Gastroesophageal sphincter (tissue), 4 donors: ENCODE data around the gene MYO9A. TPM values are rescaled to one million over a fixed set of nuclear protein-coding genes. Genes with fewer than 3 reads are reported as not detected.

ENCODE experiments used
- ATAC-seq: fragments of 150-250 bp; one replicate; pipeline ENCODE4 v1.9.1; 2016; ENCODE audit warnings: mild to moderate bottlenecking, moderate library complexity
- H3K27ac ChIP-seq, 4 donors: fragments of 200-600 bp; sonication (generic) in 3 of 4; 1 replicate in 3 of 4; 2 replicates in 1 of 4; pipeline ENCODE4 v1.5.1; 2016 to 2019
- H3K27me3 ChIP-seq: fragments of 200-600 bp; sonication (generic); one replicate; pipeline ENCODE4 v1.5.1; 2019
- H3K36me3 ChIP-seq, 2 donors: fragments of 200-600 bp; sonication (generic); one replicate each; pipeline ENCODE4 v1.5.1; 2019; ENCODE audit warnings: control low read depth in 1 of 2
- H3K4me1 ChIP-seq, 3 donors: fragments of 200-600 bp; sonication (generic); 1 replicate in 2 of 3; 2 replicates in 1 of 3; pipeline ENCODE4 v1.5.1; 2016 to 2019; ENCODE audit warnings: control low read depth in 2 of 3
- H3K4me3 ChIP-seq, 2 donors: fragments of 200-600 bp; sonication (generic); one replicate each; pipeline ENCODE4 v1.5.1; 2019; ENCODE audit warnings: mild to moderate bottlenecking in 1 of 2, moderate library complexity in 1 of 2
- H3K9me3 ChIP-seq, 3 donors: fragments of 200-600 bp; sonication (generic); one replicate each; pipeline ENCODE4 v1.5.1; 2017 to 2019; ENCODE audit warnings: control low read depth in 2 of 3
- EP300 ChIP-seq: sonication (generic); formaldehyde crosslinking; IDR thresholded peaks from one replicate; pipeline ENCODE4 v1.6.1; 2017; ENCODE audit warnings: antibody characterized with exemption, mild to moderate bottlenecking
- POLR2A ChIP-seq, 2 donors: fragments of 450-650 bp; IDR thresholded peaks; one replicate each; pipeline ENCODE4 v1.6.1; 2017; ENCODE audit warnings: antibody characterized with exemption in 2 of 2, mild to moderate bottlenecking in 2 of 2, moderate library complexity in 1 of 2
- POLR2AphosphoS5 ChIP-seq: sonication (generic); formaldehyde crosslinking; IDR thresholded peaks from one replicate; pipeline ENCODE4 v1.6.1; 2017; ENCODE audit warnings: antibody characterized with exemption
- WGBS, 2 donors: methylation state at CpG; one replicate each; pipeline ENCODE4 v1.1.5; 2018; ENCODE audit warnings: low coverage in 1 of 2; 5-methylcytosine and 5-hydroxymethylcytosine counted together
- total RNA-seq, 4 donors: library from RNA; depleted of rRNA; stranded (reverse); fragments of >200 nt; gene quantifications; one replicate each; pipeline ENCODE4 v1.1.0, GENCODE V29; 2016
- TF ChIP-seq, protein P1 (sequence below), 4 experiments: fragments of 200-600 bp in 2 of 4; fragments of 450-650 bp in 2 of 4; sonication (generic) in 1 of 4; IDR thresholded peaks; one replicate each; pipeline ENCODE4 v1.5.1; 2017 to 2019; ENCODE audit warnings: antibody characterized with exemption in 4 of 4, mild to moderate bottlenecking in 2 of 4, moderate library complexity in 2 of 4

The MYO9A gene
- total RNA-seq, 4 donors from 2014 or later: 74.5 to 118 (median 108) TPM

GRCh38 chr15:71844916-71845315 is 273.0 kb downstream of the MYO9A start:
- peaks cover 0 to 94% of the 10 kb centered on the region in 2 donors for H3K36me3 ChIP-seq
- no peaks in the 10 kb centered on the region for H3K4me1 ChIP-seq
- no peak overlapping the region for H3K4me3 ChIP-seq
- no peak overlapping the region for H3K27ac ChIP-seq
- no peak for ATAC-seq
- TF ChIP-seq EP300 (no peak), POLR2A (IDR thresholded peaks at IDR 0.05) (no peak), POLR2AphosphoS5 (no peak)
- TF ChIP-seq, protein P1, sequence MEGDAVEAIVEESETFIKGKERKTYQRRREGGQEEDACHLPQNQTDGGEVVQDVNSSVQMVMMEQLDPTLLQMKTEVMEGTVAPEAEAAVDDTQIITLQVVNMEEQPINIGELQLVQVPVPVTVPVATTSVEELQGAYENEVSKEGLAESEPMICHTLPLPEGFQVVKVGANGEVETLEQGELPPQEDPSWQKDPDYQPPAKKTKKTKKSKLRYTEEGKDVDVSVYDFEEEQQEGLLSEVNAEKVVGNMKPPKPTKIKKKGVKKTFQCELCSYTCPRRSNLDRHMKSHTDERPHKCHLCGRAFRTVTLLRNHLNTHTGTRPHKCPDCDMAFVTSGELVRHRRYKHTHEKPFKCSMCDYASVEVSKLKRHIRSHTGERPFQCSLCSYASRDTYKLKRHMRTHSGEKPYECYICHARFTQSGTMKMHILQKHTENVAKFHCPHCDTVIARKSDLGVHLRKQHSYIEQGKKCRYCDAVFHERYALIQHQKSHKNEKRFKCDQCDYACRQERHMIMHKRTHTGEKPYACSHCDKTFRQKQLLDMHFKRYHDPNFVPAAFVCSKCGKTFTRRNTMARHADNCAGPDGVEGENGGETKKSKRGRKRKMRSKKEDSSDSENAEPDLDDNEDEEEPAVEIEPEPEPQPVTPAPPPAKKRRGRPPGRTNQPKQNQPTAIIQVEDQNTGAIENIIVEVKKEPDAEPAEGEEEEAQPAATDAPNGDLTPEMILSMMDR (IDR thresholded peaks at IDR 0.05): no peak
- H3K27me3 ChIP-seq: no peaks in the 10 kb centered on the region
- H3K9me3 ChIP-seq: no peaks in the 10 kb centered on the region
- WGBS, 2 donors: 74 to 84% methylated on average over 2 of the region's 2 CpGs

DNA sequence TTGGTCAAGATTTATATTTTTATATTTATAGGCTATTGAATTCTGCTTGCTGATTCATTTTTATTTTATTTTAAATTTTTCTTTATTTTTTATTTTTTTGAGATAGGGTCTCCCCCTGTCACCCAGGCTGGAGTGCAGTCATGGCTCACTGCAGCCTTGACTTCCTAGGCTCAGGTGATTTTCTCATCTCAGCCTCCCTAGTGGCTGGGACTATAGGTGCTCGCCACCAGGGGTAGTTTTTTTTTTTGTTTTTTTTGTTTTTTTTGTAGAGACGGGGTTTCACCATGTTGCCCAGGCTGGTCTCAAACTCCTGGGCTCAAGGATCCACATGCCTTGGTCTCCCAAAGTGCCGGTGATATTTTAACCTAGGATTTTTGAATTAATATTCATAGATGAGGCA is 276.4 kb downstream of the MYO9A start:
- Histone ChIP-seq H3K4me1 (peaks cover 0 to 5% (median 0%) of the 10 kb centered on the region in 3 donors), H3K4me3 (no peak overlapping the region), H3K36me3 (peaks cover 0 to 66% of the 10 kb centered on the region in 2 donors), H3K9me3 (no peaks in the 10 kb centered on the region), H3K27ac (no peak overlapping the region), H3K27me3 (no peaks in the 10 kb centered on the region)
- 100% methylated on average over 2 of the region's 3 CpGs; no CpG with 5 or more reads in 1 of the 2 donors for WGBS, 2 donors
- no peak for ATAC-seq
- TF ChIP-seq EP300 (no peak), POLR2A (IDR thresholded peaks at IDR 0.05) (no peak), POLR2AphosphoS5 (no peak)
- TF ChIP-seq, protein P1 (IDR thresholded peaks at IDR 0.05): no peak

GRCh38 chr15:71830981-71831380 is 287.0 kb downstream of the MYO9A start:
- Histone ChIP-seq H3K4me1 (no peaks in the 10 kb centered on the region), H3K36me3 (peaks cover 9 to 57% of the 10 kb centered on the region in 2 donors), H3K4me3 (no peak overlapping the region), H3K9me3 (no peaks in the 10 kb centered on the region), H3K27ac (no peak overlapping the region), H3K27me3 (no peaks in the 10 kb centered on the region)
- TF ChIP-seq EP300: no peak
- TF ChIP-seq POLR2AphosphoS5: no peak
- no peak for TF ChIP-seq POLR2A (IDR thresholded peaks at IDR 0.05)
- TF ChIP-seq, protein P1 (IDR thresholded peaks at IDR 0.05): no peak
- 55 to 80% methylated on average over 2 of the region's 2 CpGs for WGBS, 2 donors
- no peak for ATAC-seq

DNA sequence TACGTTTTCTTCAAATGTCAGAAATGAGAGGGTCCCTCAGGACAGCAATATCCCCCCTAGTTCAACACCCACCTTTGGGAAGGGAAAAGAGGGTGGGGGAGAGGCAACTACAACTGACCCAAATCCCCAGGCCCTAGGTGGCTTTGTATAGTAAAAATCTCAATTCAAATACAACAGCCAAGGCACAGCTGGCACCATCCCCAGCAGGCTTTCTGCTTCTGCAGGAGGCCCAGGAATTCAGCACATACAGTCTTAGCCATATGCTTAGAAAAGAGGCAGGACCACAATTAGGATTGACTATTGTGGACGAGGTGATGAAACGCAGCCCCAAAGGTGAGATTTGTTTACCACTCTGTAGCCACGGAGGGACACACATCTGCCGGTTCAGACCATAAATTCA is 291.8 kb downstream of the MYO9A start:
- H3K9me3 ChIP-seq: peaks cover 0 to 19% (median 0%) of the 10 kb centered on the region in 3 donors
- ATAC-seq: no peak
- H3K4me3 ChIP-seq: no peak overlapping the region
- no peaks in the 10 kb centered on the region for H3K27me3 ChIP-seq
- H3K4me1 ChIP-seq: no peaks in the 10 kb centered on the region
- TF ChIP-seq EP300 (no peak), POLR2AphosphoS5 (no peak), POLR2A (IDR thresholded peaks at IDR 0.05) (no peak)
- TF ChIP-seq, protein P1 (IDR thresholded peaks at IDR 0.05): no peak
- 76 to 82% methylated on average over 5 of the region's 5 CpGs for WGBS, 2 donors
- no peak overlapping the region for H3K27ac ChIP-seq
- H3K36me3 ChIP-seq: peaks cover 9 to 95% of the 10 kb centered on the region in 2 donors

DNA sequence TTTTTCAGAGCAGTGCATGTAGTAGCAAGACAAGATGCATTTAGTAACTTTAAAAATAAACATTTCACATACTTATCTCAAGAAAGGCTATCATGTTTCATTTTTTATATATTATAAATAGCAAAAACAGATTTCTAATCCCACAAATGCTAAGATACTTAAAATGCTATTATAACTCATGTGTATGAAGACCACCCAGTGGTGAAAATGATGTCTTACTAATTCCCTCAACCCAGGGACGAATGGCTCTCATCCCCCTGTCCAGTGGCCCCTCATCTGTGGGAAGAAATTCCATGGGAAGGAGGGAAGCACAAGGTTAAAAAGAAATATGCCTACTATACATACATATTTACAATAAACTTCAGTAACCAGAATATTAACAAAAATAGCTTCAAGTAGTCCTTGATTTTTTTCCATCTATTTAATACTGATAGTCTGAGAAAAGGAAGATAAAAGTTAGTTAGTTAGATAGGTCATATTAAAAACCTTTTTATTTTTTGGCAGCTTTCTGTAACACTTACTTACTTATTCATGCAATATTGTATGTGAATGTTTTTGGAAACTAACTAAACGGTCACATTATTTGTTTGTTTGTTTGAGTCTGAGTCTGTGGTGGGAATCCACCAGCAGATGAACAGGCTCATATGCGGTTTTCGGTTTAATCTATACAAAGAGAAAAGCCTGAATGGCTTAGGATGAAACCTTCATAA is 292.8 kb downstream of the MYO9A start:
- H3K9me3 ChIP-seq: peaks cover 0 to 19% (median 0%) of the 10 kb centered on the region in 3 donors
- no peak for ATAC-seq
- no peaks in the 10 kb centered on the region for H3K27me3 ChIP-seq
- no peak for TF ChIP-seq POLR2AphosphoS5
- TF ChIP-seq POLR2A (IDR thresholded peaks at IDR 0.05): no peak
- no peak for TF ChIP-seq EP300
- no peaks in the 10 kb centered on the region for H3K4me1 ChIP-seq
- no peak overlapping the region for H3K27ac ChIP-seq
- 83 to 90% methylated on average over 4 of the region's 4 CpGs for WGBS, 2 donors
- H3K4me3 ChIP-seq: no peak overlapping the region
- H3K36me3 ChIP-seq: peaks cover 9 to 93% of the 10 kb centered on the region in 2 donors
